Large intestine (tissue), 3 donors: ENCODE measurements around the gene CSTPP1. TPM values are rescaled to one million over a fixed set of nuclear protein-coding genes. Genes with fewer than 3 reads are reported as not detected.

Experiments used
- DNase-seq, 2 donors: peaks; one replicate each; pipeline versions ENCODE4 v3.0.0 to v3.0.0-alpha.2; 2013
- H3K27ac ChIP-seq: one replicate; pipeline ENCODE4 v1.5.1; 2013; ENCODE audit warnings: low read length
- H3K27me3 ChIP-seq: 2 replicates; pipeline ENCODE4 v1.6.1; 2013; ENCODE audit warnings: low read length; ENCODE audit not compliant: control insufficient read depth, insufficient read depth
- H3K36me3 ChIP-seq: 2 replicates; pipeline ENCODE4 v1.6.1; 2013; ENCODE audit warnings: low read length; ENCODE audit not compliant: control insufficient read depth, insufficient read depth
- H3K4me1 ChIP-seq: one replicate; pipeline ENCODE4 v1.6.1; 2013; ENCODE audit warnings: low read length; ENCODE audit not compliant: control insufficient read depth, insufficient read depth
- H3K4me3 ChIP-seq: one replicate; pipeline ENCODE4 v1.5.1; 2013; ENCODE audit warnings: low read length
- H3K9me3 ChIP-seq: one replicate; pipeline ENCODE4 v1.6.1; 2013; ENCODE audit warnings: mild to moderate bottlenecking, low read depth, low read length, moderate library complexity; ENCODE audit not compliant: control insufficient read depth
- WGBS: methylation state at CpG from one replicate; pipeline ENCODE4 v1.1.5; 2013; ENCODE audit warnings: low lambda C conversion rate; ENCODE audit not compliant: insufficient coverage; 5-methylcytosine and 5-hydroxymethylcytosine counted together
- polyA plus RNA-seq: library from polyadenylated mRNA; unstranded; fragments of 120-200 nt; gene quantifications from one replicate; pipeline ENCODE4 v1.2.1, GENCODE V29; 2013

CSTPP1 gene
- polyA plus RNA-seq, 1 donor: 32.9 TPM

DNA sequence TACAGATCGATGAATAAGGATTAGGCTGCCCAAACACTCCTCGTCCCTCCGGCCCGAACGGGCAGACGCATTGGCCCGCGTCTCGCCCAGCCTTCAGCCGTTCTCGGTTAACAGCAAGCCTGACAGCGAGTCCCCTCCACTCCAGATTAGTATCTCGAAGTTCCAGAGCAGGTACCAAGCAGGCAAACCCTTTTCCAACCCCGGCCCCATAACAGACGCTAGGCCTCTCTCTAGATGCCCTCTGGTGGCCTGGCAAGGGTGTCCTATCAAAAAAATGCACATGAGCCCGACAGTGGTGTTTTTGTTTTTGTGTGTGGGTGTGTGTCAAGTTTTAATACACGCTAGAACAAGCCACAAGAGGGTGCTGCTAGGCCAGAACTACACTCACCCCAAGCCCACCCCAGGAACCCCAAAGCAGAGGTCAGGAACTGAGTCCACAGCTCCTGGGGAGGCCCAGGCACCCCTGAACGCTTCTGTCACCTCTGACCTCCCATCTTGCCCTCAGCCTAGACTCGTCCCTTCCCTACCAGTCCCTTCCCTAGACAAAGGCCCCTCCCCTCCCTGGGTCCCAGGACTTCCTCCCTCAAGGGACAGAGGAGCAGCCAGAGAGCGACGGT is 240.8 kb downstream of the CSTPP1 start:
- Histone ChIP-seq H3K9me3 (no peaks in the 10 kb centered on the region), H3K4me1 (peaks cover 32% of the 10 kb centered on the region), H3K4me3 (peak overlapping the region; percentile 90), H3K36me3 (peaks cover 62% of the 10 kb centered on the region), H3K27ac (peak overlapping the region; percentile 99), H3K27me3 (no peaks in the 10 kb centered on the region)
- WGBS: no CpG with 5 or more reads among the region's 21 CpGs
- peak in 1 of 2 donors; percentile 58 for DNase-seq

DNA sequence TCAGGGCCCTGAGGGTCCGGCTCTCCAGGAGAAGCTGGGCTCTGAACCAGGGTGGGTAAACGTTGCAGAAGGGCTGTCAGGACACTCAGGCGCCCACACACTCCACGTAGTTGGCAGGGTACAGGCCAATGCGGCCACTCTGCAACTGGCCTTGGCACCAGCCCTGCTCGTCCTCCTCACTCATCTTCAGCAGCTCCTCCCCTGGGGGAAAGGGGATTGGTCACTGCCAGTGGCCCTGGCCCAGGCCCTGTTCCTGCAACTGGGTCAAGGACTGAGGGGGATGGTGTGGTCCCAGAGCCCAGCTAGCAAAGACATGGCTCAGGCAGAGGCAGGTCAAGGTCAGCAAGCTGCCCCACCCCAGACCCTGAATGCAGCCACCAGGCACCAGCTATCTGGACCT is 241.3 kb downstream of the CSTPP1 start:
- Histone ChIP-seq H3K9me3 (no peaks in the 10 kb centered on the region), H3K4me3 (peak overlapping the region; percentile 90), H3K27me3 (no peaks in the 10 kb centered on the region), H3K4me1 (peaks cover 32% of the 10 kb centered on the region), H3K27ac (peak overlapping the region; percentile 99), H3K36me3 (peaks cover 61% of the 10 kb centered on the region)
- DNase-seq: no peak
- WGBS: no CpG with 5 or more reads among the region's 6 CpGs

DNA sequence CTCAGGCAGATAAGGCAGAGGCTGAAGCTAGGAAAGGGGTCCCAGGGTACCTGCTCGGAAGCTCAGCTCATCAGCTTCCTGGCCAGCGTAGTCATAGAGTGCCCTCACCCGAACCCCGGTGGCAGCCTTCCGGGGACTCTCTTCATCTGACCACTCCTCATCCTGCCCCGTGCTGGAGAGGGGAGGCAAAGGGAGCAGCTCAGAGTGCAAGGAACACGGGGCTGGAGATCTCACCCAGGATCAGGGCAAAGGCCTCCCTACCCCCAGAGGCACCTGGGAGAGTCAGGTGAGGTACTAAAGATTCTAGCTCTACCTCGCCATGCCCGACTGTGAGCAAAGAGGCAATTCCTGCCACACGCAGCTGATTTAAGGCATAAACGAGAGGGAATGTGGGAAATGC is 241.8 kb downstream of the CSTPP1 start:
- no peaks in the 10 kb centered on the region for H3K9me3 ChIP-seq
- peak; percentile 56 to 74 for DNase-seq
- H3K27me3 ChIP-seq: no peaks in the 10 kb centered on the region
- H3K4me1 ChIP-seq: peaks cover 35% of the 10 kb centered on the region
- H3K4me3 ChIP-seq: no peak overlapping the region
- H3K27ac ChIP-seq: peak overlapping the region; percentile 99
- H3K36me3 ChIP-seq: peaks cover 58% of the 10 kb centered on the region
- no CpG with 5 or more reads among the region's 11 CpGs for WGBS

DNA sequence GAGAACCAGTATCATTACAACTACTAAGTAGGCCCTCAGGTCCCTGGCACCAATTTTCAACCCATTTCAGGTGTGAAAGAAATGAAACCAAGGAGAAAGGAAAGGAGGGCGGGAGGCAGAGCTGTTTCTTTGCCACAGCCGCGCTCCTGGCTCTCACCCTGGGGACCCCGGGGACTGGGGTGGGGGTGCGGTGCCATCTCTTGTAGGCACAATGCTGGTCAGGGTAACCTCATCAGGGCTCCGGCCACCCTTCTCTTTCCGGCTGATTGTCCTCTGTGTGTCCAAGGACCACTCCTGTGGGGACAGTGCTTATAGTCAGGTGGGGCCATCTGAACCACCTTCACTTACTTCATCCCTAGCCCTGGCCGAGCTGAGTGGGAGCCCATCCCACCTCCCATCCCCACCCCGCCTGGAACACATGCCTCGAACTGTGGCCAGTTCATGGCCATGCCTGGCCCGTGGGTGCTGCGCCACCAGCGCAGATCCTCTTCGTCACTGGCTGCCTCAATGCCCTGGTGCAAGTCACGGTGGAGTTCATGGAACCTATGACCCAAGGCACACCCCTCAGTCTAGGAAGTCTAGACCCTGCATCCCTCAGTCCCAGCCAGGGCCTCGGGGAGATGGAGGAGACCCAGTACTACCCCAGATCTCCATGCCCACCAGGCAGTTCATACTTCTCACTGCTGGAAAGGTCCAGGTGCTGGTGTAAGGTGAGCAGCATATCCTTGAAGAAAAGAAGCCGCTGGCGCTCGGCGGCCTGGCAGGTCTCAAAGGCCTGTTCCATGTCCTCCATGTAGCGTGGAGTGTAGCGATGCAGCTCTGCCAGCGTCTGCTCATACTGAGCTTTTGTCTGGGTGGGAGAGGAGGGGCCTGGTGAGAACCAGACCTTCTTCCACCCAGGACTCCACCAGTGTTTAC is 242.4 kb downstream of the CSTPP1 start:
- WGBS: no CpG with 5 or more reads among the region's 23 CpGs
- Histone ChIP-seq H3K4me3 (no peak overlapping the region), H3K27ac (peak overlapping the region; percentile 99), H3K27me3 (no peaks in the 10 kb centered on the region), H3K4me1 (peaks cover 39% of the 10 kb centered on the region), H3K9me3 (no peaks in the 10 kb centered on the region), H3K36me3 (peaks cover 52% of the 10 kb centered on the region)
- DNase-seq: no peak

DNA sequence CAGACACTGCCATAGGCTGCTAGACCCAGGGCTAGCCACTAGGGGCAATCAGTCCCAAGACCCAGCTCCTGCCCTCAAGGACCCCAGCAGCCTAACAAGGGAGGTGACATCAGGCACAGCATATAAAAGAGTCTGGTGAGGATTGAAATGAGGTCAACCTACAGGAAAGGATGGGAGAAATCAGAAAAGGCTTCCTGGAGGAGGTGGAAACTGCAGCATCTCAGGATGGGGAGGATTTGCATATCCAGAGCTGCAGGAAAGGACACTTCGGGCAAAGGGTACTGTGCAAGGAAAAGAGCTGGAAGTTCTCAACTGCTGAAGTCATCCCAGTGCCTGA is 243.1 kb downstream of the CSTPP1 start:
- H3K4me3 ChIP-seq: no peak overlapping the region
- H3K27ac ChIP-seq: no peak overlapping the region
- peaks cover 48% of the 10 kb centered on the region for H3K36me3 ChIP-seq
- no peaks in the 10 kb centered on the region for H3K27me3 ChIP-seq
- DNase-seq: peak; percentile 26 to 49
- peaks cover 45% of the 10 kb centered on the region for H3K4me1 ChIP-seq
- H3K9me3 ChIP-seq: no peaks in the 10 kb centered on the region
- WGBS: no CpG with 5 or more reads among the region's 1 CpG

DNA sequence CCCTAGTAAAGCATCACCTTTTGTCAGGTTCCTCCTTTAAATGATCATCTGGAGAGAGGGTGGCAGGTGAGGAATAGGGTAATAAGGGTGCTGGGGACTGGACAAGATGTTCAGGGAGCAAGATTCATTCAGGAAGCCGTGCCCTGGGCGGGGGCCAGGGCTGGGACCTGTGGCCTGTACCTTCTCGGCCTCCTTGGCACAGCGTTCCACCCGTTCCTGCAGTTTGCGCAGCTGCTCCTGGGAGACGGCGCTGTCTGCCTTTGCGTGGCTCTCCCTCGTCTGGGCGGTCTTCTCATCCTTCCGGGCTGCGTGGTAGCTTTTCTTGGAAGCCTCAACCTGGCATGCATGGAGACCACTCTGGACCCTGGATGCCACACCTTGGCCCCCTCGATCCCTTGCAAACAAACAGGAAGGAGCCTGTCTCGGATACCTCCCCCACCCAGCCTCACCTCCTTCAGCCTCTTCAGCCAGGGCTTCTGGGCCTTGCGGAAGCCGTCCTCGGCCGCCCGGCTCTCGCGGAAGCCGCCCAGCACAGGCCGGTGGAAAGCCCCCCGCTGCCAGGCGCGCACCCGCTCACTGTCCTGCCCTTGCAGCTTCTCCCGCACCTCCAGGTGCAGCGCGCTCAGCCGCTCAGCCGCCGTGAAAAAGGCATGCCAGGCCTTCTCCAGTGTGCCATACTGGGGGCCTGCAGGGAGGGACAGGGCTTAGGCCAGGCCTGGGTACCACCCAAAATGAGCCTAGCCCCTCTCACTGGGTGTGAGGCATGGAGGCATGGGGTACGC is 243.6 kb downstream of the CSTPP1 start:
- Histone ChIP-seq H3K36me3 (peaks cover 43% of the 10 kb centered on the region), H3K9me3 (no peaks in the 10 kb centered on the region), H3K27ac (no peak overlapping the region), H3K4me1 (peaks cover 48% of the 10 kb centered on the region), H3K27me3 (no peaks in the 10 kb centered on the region), H3K4me3 (no peak overlapping the region)
- no peak for DNase-seq
- WGBS: 100% methylated on average over 1 of the region's 35 CpGs

DNA sequence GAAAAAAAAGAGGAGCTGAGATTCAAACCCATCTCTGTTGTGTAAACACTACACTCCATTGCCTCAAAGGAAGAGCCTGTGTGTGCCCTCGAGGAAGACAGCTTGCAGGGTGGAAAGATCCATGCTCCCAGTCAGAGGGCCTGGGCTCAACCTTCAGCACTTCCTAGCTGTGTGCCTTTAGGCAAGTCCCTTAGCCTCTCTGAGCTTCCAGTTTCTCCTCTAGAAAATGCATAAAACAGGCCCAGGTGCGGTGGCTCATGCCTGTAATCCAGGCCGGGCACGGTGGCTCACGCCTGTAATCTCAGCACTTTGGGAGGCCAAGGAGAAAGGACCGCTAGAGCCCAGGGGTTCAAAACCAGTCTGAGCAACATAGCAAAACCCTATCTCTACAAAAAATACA is 244.7 kb downstream of the CSTPP1 start:
- Histone ChIP-seq H3K36me3 (peaks cover 43% of the 10 kb centered on the region), H3K4me3 (no peak overlapping the region), H3K27ac (no peak overlapping the region), H3K9me3 (no peaks in the 10 kb centered on the region), H3K27me3 (no peaks in the 10 kb centered on the region), H3K4me1 (peaks cover 44% of the 10 kb centered on the region)
- no CpG with 5 or more reads among the region's 6 CpGs for WGBS
- DNase-seq: no peak

DNA sequence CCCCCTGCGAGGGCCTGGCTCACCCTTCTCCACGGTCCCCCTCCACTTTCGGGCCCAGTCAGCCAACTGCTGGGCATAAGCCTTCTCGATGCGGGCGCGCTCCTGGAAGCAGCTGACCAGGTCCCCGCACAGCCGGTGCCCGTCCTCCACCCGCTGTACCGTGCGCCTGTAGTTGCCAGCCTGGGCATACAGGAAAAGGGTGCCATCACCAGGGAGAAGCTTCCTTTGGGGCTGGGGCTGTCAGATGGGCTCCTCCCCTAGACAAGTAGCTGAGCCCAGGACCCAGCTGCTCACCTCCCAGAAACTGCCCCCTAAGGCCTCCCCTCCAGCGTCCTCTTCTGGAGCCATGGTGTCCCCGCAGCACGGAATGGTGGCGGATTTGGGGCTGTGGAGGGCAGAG is 245.8 kb downstream of the CSTPP1 start:
- Histone ChIP-seq H3K4me1 (peaks cover 51% of the 10 kb centered on the region), H3K9me3 (no peaks in the 10 kb centered on the region), H3K36me3 (peaks cover 43% of the 10 kb centered on the region), H3K27ac (no peak overlapping the region), H3K4me3 (no peak overlapping the region), H3K27me3 (no peaks in the 10 kb centered on the region)
- no peak for DNase-seq
- WGBS: no CpG with 5 or more reads among the region's 17 CpGs

DNA sequence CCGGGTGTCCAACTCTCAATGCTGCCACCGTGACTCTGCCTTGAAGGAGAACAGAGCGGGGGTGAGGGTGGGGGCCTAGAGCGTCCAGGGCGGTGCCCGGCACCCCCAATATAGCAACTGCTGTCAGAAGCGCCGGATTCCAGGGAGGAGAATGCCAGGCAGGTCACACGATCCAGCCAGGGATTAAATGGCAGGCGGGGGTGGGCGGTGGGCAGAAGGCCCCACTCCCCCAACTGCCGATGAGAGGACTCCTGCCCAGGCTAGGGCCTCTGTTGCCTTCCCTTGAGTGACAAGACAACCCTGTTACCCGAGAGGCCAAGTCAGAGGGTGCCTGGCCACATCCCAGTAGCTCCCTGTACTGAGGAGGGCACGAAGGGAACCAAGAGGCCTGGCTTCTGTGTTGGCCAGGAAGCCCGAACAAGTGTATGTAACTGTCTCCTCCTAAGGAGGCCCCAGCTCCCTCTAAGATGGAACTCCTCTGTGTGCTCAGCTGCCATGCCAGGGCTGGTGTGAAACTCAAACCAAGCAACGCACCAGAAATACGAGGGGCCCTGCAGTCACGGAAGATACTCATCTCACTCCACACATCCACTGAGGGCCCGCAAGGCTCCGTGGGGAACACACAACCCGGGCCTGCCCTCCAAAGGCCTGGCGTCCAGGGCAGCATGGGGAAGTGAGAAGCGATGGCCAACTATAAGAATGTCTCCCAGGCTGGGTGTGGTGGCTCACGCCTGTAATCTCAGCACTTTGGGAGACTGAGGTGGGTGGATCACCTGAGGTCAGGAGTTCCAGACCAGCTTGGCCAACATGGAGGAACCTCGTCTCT is 246.7 kb downstream of the CSTPP1 start:
- DNase-seq: no peak
- peaks cover 51% of the 10 kb centered on the region for H3K4me1 ChIP-seq
- peaks cover 36% of the 10 kb centered on the region for H3K36me3 ChIP-seq
- no peak overlapping the region for H3K4me3 ChIP-seq
- H3K9me3 ChIP-seq: no peaks in the 10 kb centered on the region
- H3K27me3 ChIP-seq: no peaks in the 10 kb centered on the region
- H3K27ac ChIP-seq: no peak overlapping the region
- no CpG with 5 or more reads among the region's 25 CpGs for WGBS

DNA sequence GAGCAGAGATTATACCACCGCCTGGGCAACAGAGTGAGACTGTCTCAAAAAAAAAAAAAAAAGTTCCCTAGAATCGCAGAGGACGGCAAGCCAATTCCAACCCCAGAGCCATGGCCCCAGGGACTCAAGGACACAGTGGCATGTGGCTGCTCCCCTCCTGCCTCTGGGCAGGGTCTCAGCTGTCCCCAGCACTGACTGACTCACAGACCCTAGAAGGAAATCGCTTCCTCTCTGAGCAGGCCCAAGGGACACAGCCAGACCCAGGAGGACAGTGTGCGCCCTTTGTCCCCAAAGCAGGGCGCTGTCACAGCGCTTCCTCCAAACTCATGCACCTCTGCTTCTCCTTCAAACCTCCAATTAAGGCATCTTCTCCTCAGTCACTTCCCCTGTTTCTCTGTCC is 247.4 kb downstream of the CSTPP1 start:
- Histone ChIP-seq H3K27me3 (no peaks in the 10 kb centered on the region), H3K36me3 (peaks cover 31% of the 10 kb centered on the region), H3K27ac (peak overlapping the region; percentile 95), H3K9me3 (no peaks in the 10 kb centered on the region), H3K4me3 (peak overlapping the region; percentile 77), H3K4me1 (peaks cover 51% of the 10 kb centered on the region)
- WGBS: no CpG with 5 or more reads among the region's 7 CpGs
- DNase-seq: no peak
